Loucy (cell line): ENCODE measurements around the gene METTL13.
A peak's percentile ranks its signal among the peaks of the same experiment; 100 is the strongest.

ENCODE experiments used
- H2AFZ ChIP-seq: fragments of 200-600 bp; sonication (generic); 2 replicates; pipeline ENCODE4 v1.6.0; 2016; ENCODE audit warnings: antibody characterized with exemption, mild to moderate bottlenecking, low read length, moderate library complexity
- H3F3A ChIP-seq: fragments of 200-600 bp; 2 replicates; pipeline ENCODE4 v1.6.0; 2016; ENCODE audit warnings: antibody characterized with exemption, low read depth, mild to moderate bottlenecking
- H3K27me3 ChIP-seq: fragments of 200-600 bp; sonication (generic); 2 replicates; pipeline ENCODE4 v1.6.1; 2014; ENCODE audit warnings: low read length, mild to moderate bottlenecking; ENCODE audit not compliant: insufficient read depth, poor library complexity, severe bottlenecking
- H3K36me3 ChIP-seq: fragments of 200-600 bp; sonication (generic); 2 replicates; pipeline ENCODE4 v1.6.1; 2016; ENCODE audit warnings: low read length; ENCODE audit not compliant: insufficient read depth
- H3K4me1 ChIP-seq: fragments of 200-600 bp; sonication (generic); 2 replicates; pipeline ENCODE4 v1.5.1; 2014; ENCODE audit warnings: low read length, mild to moderate bottlenecking; ENCODE audit not compliant: insufficient read depth, poor library complexity, severe bottlenecking
- H3K4me2 ChIP-seq: fragments of 200-600 bp; sonication (generic); 2 replicates; pipeline ENCODE4 v1.6.0; 2014; ENCODE audit warnings: antibody characterized with exemption, low read length, low read depth, mild to moderate bottlenecking; ENCODE audit not compliant: poor library complexity, severe bottlenecking
- H3K4me3 ChIP-seq: fragments of 200-600 bp; sonication (generic); 2 replicates; pipeline ENCODE4 v1.5.1; 2014; ENCODE audit warnings: low read length, mild to moderate bottlenecking, mixed read lengths; ENCODE audit not compliant: poor library complexity, severe bottlenecking
- H3K79me2 ChIP-seq: fragments of 200-600 bp; sonication (generic); 2 replicates; pipeline ENCODE4 v1.6.1; 2014; ENCODE audit warnings: low read length; ENCODE audit not compliant: insufficient read depth
- H3K9ac ChIP-seq: fragments of 200-600 bp; sonication (generic); 2 replicates; pipeline ENCODE4 v1.6.0; 2014; ENCODE audit warnings: mild to moderate bottlenecking, low read depth, low read length, moderate library complexity; ENCODE audit not compliant: poor library complexity, severe bottlenecking
- H3K9me2 ChIP-seq: fragments of 200-600 bp; sonication (generic); replicated peaks from 2 replicates; pipeline ENCODE4 v1.6.1; 2016; ENCODE audit warnings: low read depth, low read length, mixed read lengths
- H3K9me3 ChIP-seq: fragments of 200-600 bp; sonication (generic); 2 replicates; pipeline ENCODE4 v1.6.1; 2014; ENCODE audit warnings: mild to moderate bottlenecking, antibody characterized with exemption, low read length, low read depth; ENCODE audit not compliant: insufficient read depth
- H4K20me1 ChIP-seq: fragments of 200-600 bp; sonication (generic); 2 replicates; pipeline ENCODE4 v1.6.0; 2014; ENCODE audit warnings: antibody characterized with exemption, low read length, mild to moderate bottlenecking; ENCODE audit not compliant: insufficient read depth, poor library complexity, severe bottlenecking
- EZH2phosphoT487 ChIP-seq: fragments of 200-600 bp; IDR thresholded peaks from 2 replicates; pipeline ENCODE4 v1.6.1; 2018; ENCODE audit warnings: antibody characterized with exemption, mild to moderate bottlenecking, moderate library complexity, borderline replicate concordance
- TF ChIP-seq, protein P1 (sequence below): fragments of 200-600 bp; sonication (generic); conservative IDR thresholded peaks from 2 replicates; pipeline ENCODE4 v1.5.1; 2014; ENCODE audit warnings: mild to moderate bottlenecking, antibody characterized with exemption, low read length

Gene METTL13

GRCh38 chr1:171781176-171781875 is at the start of gene METTL13:
Gene METTL13 (plus strand): TSS chr1:171781660. CDS start chr1:171781968, 308 bp downstream.
- peaks cover 4% of the 10 kb centered on the region for H3F3A ChIP-seq
- H3K4me2 ChIP-seq: peak within 1 kb of the TSS; percentile 95

GRCh38 chr1:171736196-171736595 is 45.3 kb upstream of the METTL13 start:
- peaks cover 24% of the 10 kb centered on the region for H3K4me1 ChIP-seq
- H3F3A ChIP-seq: no peaks in the 10 kb centered on the region
- no peaks in the 10 kb centered on the region for H3K9me2 ChIP-seq
- no peaks in the 10 kb centered on the region for H3K27me3 ChIP-seq
- H4K20me1 ChIP-seq: peaks cover 3% of the 10 kb centered on the region
- H3K9me3 ChIP-seq: no peaks in the 10 kb centered on the region
- H3K79me2 ChIP-seq: peaks cover 8% of the 10 kb centered on the region; the same call in 1 of the 2 replicates
- H3K36me3 ChIP-seq: no peaks in the 10 kb centered on the region
- TF ChIP-seq, protein P1, sequence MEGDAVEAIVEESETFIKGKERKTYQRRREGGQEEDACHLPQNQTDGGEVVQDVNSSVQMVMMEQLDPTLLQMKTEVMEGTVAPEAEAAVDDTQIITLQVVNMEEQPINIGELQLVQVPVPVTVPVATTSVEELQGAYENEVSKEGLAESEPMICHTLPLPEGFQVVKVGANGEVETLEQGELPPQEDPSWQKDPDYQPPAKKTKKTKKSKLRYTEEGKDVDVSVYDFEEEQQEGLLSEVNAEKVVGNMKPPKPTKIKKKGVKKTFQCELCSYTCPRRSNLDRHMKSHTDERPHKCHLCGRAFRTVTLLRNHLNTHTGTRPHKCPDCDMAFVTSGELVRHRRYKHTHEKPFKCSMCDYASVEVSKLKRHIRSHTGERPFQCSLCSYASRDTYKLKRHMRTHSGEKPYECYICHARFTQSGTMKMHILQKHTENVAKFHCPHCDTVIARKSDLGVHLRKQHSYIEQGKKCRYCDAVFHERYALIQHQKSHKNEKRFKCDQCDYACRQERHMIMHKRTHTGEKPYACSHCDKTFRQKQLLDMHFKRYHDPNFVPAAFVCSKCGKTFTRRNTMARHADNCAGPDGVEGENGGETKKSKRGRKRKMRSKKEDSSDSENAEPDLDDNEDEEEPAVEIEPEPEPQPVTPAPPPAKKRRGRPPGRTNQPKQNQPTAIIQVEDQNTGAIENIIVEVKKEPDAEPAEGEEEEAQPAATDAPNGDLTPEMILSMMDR: no peak
- no peak for TF ChIP-seq EZH2phosphoT487
- no peak overlapping the region for H3K4me2 ChIP-seq
- H2AFZ ChIP-seq: no peak overlapping the region
- no peak overlapping the region for H3K4me3 ChIP-seq
- no peak overlapping the region for H3K9ac ChIP-seq

More at GRCh38 chr1:171781176-171781875, at the start of gene METTL13:
- peaks cover 15% of the 10 kb centered on the region; the same call in 1 of the 2 replicates for H3K36me3 ChIP-seq
- no peaks in the 10 kb centered on the region for H4K20me1 ChIP-seq
- peak within 1 kb of the TSS; percentile 89 for H3K9ac ChIP-seq
- H3K9me2 ChIP-seq: no peaks in the 10 kb centered on the region
- peak within 1 kb of the TSS; percentile 85 for H2AFZ ChIP-seq
- H3K79me2 ChIP-seq: peaks cover 49% of the 10 kb centered on the region
- TF ChIP-seq, protein P1: no peak
- no peak for TF ChIP-seq EZH2phosphoT487
- peak within 1 kb of the TSS; percentile 98 for H3K4me3 ChIP-seq
- no peaks in the 10 kb centered on the region for H3K27me3 ChIP-seq
- no peaks in the 10 kb centered on the region for H3K9me3 ChIP-seq
- peaks cover 44% of the 10 kb centered on the region for H3K4me1 ChIP-seq

- peak overlapping the region; percentile 81 for H3K4me2 ChIP-seq
- no peaks in the 10 kb centered on the region for H3F3A ChIP-seq
- peaks cover 3% of the 10 kb centered on the region for H4K20me1 ChIP-seq
- no peak overlapping the region for H2AFZ ChIP-seq
- no peaks in the 10 kb centered on the region for H3K27me3 ChIP-seq
- peaks cover 25% of the 10 kb centered on the region for H3K79me2 ChIP-seq
- no peak overlapping the region for H3K4me3 ChIP-seq
- peaks cover 35% of the 10 kb centered on the region for H3K4me1 ChIP-seq
- no peak overlapping the region for H3K9ac ChIP-seq
- no peaks in the 10 kb centered on the region for H3K9me2 ChIP-seq
- no peaks in the 10 kb centered on the region for H3K9me3 ChIP-seq
- H3K36me3 ChIP-seq: no peaks in the 10 kb centered on the region
- TF ChIP-seq EZH2phosphoT487: no peak
- TF ChIP-seq, protein P1: no peak
Measured at GRCh38 chr1:171738911-171739310, 42.5 kb upstream of the METTL13 start.
